Esophagus muscularis mucosa (tissue), 4 donors: ENCODE data around the gene LYRM1. TPM values are rescaled to one million over a fixed set of nuclear protein-coding genes. Genes with fewer than 3 reads are reported as not detected.

ENCODE experiments used
- DNase-seq: peaks from one replicate; pipeline ENCODE4 v3.0.0-alpha.2; 2017; ENCODE audit errors: extremely low spot score
- H3K27ac ChIP-seq, 4 donors: fragments of 200-600 bp; sonication (generic); replicated peaks in 1 of 4; 1 replicate in 3 of 4; 2 replicates in 1 of 4; pipeline ENCODE4 v1.5.1; 2016 to 2019; ENCODE audit warnings: mild to moderate bottlenecking in 1 of 4
- H3K27me3 ChIP-seq, 4 donors: fragments of 200-600 bp; sonication (generic); one replicate each; pipeline versions ENCODE4 v1.5.1 to v1.6.0; 2016 to 2019
- H3K36me3 ChIP-seq, 4 donors: fragments of 200-600 bp; sonication (generic); one replicate each; pipeline ENCODE4 v1.5.1; 2016 to 2019
- H3K4me1 ChIP-seq, 4 donors: fragments of 200-600 bp; sonication (generic); one replicate each; pipeline ENCODE4 v1.5.1; 2016 to 2019
- H3K4me3 ChIP-seq, 4 donors: fragments of 200-600 bp; sonication (generic); 1 replicate in 2 of 4; 2 replicates in 2 of 4; pipeline ENCODE4 v1.5.1; 2016 to 2019; ENCODE audit warnings: mild to moderate bottlenecking in 4 of 4, moderate library complexity in 1 of 4
- H3K9me3 ChIP-seq, 4 donors: fragments of 200-600 bp; sonication (generic); 1 replicate in 3 of 4; 2 replicates in 1 of 4; pipeline ENCODE4 v1.5.1; 2016 to 2019
- CTCF ChIP-seq, 3 experiments: fragments of 200-600 bp in 2 of 3; fragments of 450-650 bp in 1 of 3; sonication (generic) in 2 of 3; IDR thresholded peaks; one replicate each; pipeline ENCODE4 v1.5.1; 2017 to 2019; ENCODE audit warnings: antibody characterized with exemption in 3 of 3, mild to moderate bottlenecking in 2 of 3, moderate library complexity in 1 of 3
- EP300 ChIP-seq: sonication (generic); formaldehyde crosslinking; IDR thresholded peaks from one replicate; pipeline ENCODE4 v1.6.1; 2017; ENCODE audit warnings: antibody characterized with exemption
- POLR2A ChIP-seq: fragments of 450-650 bp; IDR thresholded peaks from one replicate; pipeline ENCODE4 v1.6.1; 2017; ENCODE audit warnings: antibody characterized with exemption, moderate library complexity, mild to moderate bottlenecking, low read depth
- POLR2AphosphoS5 ChIP-seq, 2 donors: sonication (generic); formaldehyde crosslinking; IDR thresholded peaks; one replicate each; pipeline ENCODE4 v1.6.1; 2017; ENCODE audit warnings: antibody characterized with exemption in 2 of 2
- WGBS: methylation state at CpG from one replicate; pipeline ENCODE4 v1.1.5; 2018; 5-methylcytosine and 5-hydroxymethylcytosine counted together
- intact Hi-C: fragments of 100-400 bp; cut with DNase I; formaldehyde crosslinking; loops from one replicate; pipeline ENCODE4 v1.15.1; 2023
- total RNA-seq, 4 donors: library from RNA; depleted of rRNA; stranded (reverse); fragments of >200 nt; gene quantifications; one replicate each; pipeline versions ENCODE4 v1.1.0 to v1.2.1, GENCODE V29; 2016

Gene LYRM1
- total RNA-seq, 4 donors from 2014 or later: 38.9 to 69.2 (median 46.4) TPM

GRCh38 chr16:20897253-20897897 is 3.2 kb upstream of the LYRM1 start:
- 89% methylated on average over 4 of the region's 4 CpGs for WGBS

GRCh38 chr16:20897922-20898321 is 2.6 kb upstream of the LYRM1 start:
- peak overlapping the region in 2 of 4 donors; percentile 28 to 74 for H3K4me3 ChIP-seq
- H3K27me3 ChIP-seq: no peaks in the 10 kb centered on the region
- TF ChIP-seq POLR2A (no peak), EP300 (no peak), POLR2AphosphoS5 (IDR thresholded peaks at IDR 0.05) (no peak), CTCF (IDR thresholded peaks at IDR 0.05) (no peak)
- no peaks in the 10 kb centered on the region for H3K9me3 ChIP-seq
- peak overlapping the region; percentile 93 to 99 (median 99) for H3K27ac ChIP-seq
- intact Hi-C loops: no loop called here
- 71% methylated on average over 3 of the region's 3 CpGs for WGBS
- peaks cover 0 to 39% (median 29%) of the 10 kb centered on the region in 4 donors for H3K36me3 ChIP-seq
- H3K4me1 ChIP-seq: peaks cover 41 to 64% (median 55%) of the 10 kb centered on the region in 4 donors
- no peak for DNase-seq

More at GRCh38 chr16:20897253-20897897, 3.2 kb upstream of the LYRM1 start:
- intact Hi-C loops: no loop called here
- Histone ChIP-seq H3K27me3 (no peaks in the 10 kb centered on the region), H3K36me3 (peaks cover 0 to 39% (median 34%) of the 10 kb centered on the region in 4 donors), H3K4me3 (peak overlapping the region in 1 of 4 donors; percentile 28), H3K4me1 (peaks cover 36 to 62% (median 50%) of the 10 kb centered on the region in 4 donors), H3K27ac (peak overlapping the region; percentile 93 to 99 (median 99)), H3K9me3 (no peaks in the 10 kb centered on the region)
- TF ChIP-seq EP300 (no peak), CTCF (IDR thresholded peaks at IDR 0.05) (no peak), POLR2AphosphoS5 (IDR thresholded peaks at IDR 0.05) (no peak), POLR2A (no peak)
- DNase-seq: no peak

- intact Hi-C loops: no loop called here
These were observed 1.5 kb upstream of the LYRM1 start for GRCh38 chr16:20899071-20899470.

GRCh38 chr16:20899477-20900298 is 883 bp upstream of the LYRM1 start:
- H3K27ac ChIP-seq: peak overlapping the region; percentile 93 to 99 (median 99)
- H3K9me3 ChIP-seq: no peaks in the 10 kb centered on the region
- TF ChIP-seq POLR2A (no peak), CTCF (IDR thresholded peaks at IDR 0.05) (no peak), EP300 (no peak), POLR2AphosphoS5 (IDR thresholded peaks at IDR 0.05) (no peak)
- WGBS: 0% methylated on average over 17 of the region's 23 CpGs
- H3K4me1 ChIP-seq: peaks cover 59 to 81% (median 71%) of the 10 kb centered on the region in 4 donors
- peak overlapping the region; percentile 60 to 96 (median 76) for H3K4me3 ChIP-seq
- peaks cover 0 to 24% (median 16%) of the 10 kb centered on the region in 4 donors for H3K36me3 ChIP-seq
- no peak for DNase-seq
- intact Hi-C loops: loop anchor here (1.0 kb wide), 1 partner anchor 48 kb away; no protein-coding TSS in a partner anchor
- H3K27me3 ChIP-seq: no peaks in the 10 kb centered on the region

More at GRCh38 chr16:20899071-20899470, 1.5 kb upstream of the LYRM1 start:
- whole genome bisulfite sequencing: 18% methylated on average over 5 of the region's 5 CpGs
- Histone ChIP-seq H3K36me3 (peaks cover 0 to 29% (median 21%) of the 10 kb centered on the region in 4 donors), H3K27me3 (no peaks in the 10 kb centered on the region), H3K4me1 (peaks cover 53 to 75% (median 66%) of the 10 kb centered on the region in 4 donors), H3K27ac (peak overlapping the region; percentile 93 to 99 (median 99)), H3K9me3 (no peaks in the 10 kb centered on the region), H3K4me3 (peak overlapping the region; percentile 60 to 96 (median 76))
- TF ChIP-seq CTCF (IDR thresholded peaks at IDR 0.05): no peak
- TF ChIP-seq POLR2AphosphoS5 (IDR thresholded peaks at IDR 0.05): no peak
- TF ChIP-seq EP300: no peak
- no peak for TF ChIP-seq POLR2A
- no peak for DNase-seq
